Neural crest cell (in vitro differentiated cells): ENCODE data around the gene TIMP1. TPM values are rescaled to one million over a fixed set of nuclear protein-coding genes. Genes with fewer than 3 reads are reported as not detected.

Experiments used
- DNase-seq: peaks from one replicate; pipeline ENCODE4 v3.0.0; 2021; ENCODE audit warnings: low read depth, mixed read lengths, low spot score
- H3K27ac Mint-ChIP-seq: one replicate; pipeline ENCODE4 v1.8.0; 2021; ENCODE audit warnings: mild to moderate bottlenecking, mixed read lengths; ENCODE audit not compliant: unreplicated experiment
- H3K27me3 Mint-ChIP-seq: 2 replicates; pipeline ENCODE4 v1.8.0; 2021; ENCODE audit warnings: low read depth, mild to moderate bottlenecking, mixed read lengths
- H3K36me3 Mint-ChIP-seq: 2 replicates; pipeline ENCODE4 v1.8.0; 2021; ENCODE audit warnings: low read depth, mild to moderate bottlenecking, mixed read lengths
- H3K4me1 Mint-ChIP-seq: 2 replicates; pipeline ENCODE4 v1.8.0; 2021; ENCODE audit warnings: mixed read lengths
- H3K4me3 Mint-ChIP-seq: one replicate; pipeline ENCODE4 v1.8.0; 2021; ENCODE audit warnings: mild to moderate bottlenecking, mixed read lengths
- H3K9me3 Mint-ChIP-seq: 2 replicates; pipeline ENCODE4 v1.8.0; 2021; ENCODE audit warnings: mixed read lengths
- total RNA-seq: library from RNA; stranded (reverse); gene quantifications from 2 replicates; pipeline ENCODE4 v1.2.1, GENCODE V29; 2021
- TF ChIP-seq, protein P1 (sequence below): fragments of 200-600 bp; sonication (generic); conservative IDR thresholded peaks from 2 replicates; pipeline ENCODE4 v1.5.0; 2021; ENCODE audit warnings: antibody characterized with exemption, mild to moderate bottlenecking

The TIMP1 gene
- total RNA-seq, 1 donor from 2014 or later = 63.8 TPM

- Mint-ChIP-seq H3K4me3 (no peak overlapping the region), H3K9me3 (peaks cover 8% of the 10 kb centered on the region), H3K27me3 (no peaks in the 10 kb centered on the region), H3K27ac (no peak overlapping the region), H3K36me3 (no peaks in the 10 kb centered on the region), H3K4me1 (peaks cover 11% of the 10 kb centered on the region)
- no peak for DNase-seq
- TF ChIP-seq, protein P1, sequence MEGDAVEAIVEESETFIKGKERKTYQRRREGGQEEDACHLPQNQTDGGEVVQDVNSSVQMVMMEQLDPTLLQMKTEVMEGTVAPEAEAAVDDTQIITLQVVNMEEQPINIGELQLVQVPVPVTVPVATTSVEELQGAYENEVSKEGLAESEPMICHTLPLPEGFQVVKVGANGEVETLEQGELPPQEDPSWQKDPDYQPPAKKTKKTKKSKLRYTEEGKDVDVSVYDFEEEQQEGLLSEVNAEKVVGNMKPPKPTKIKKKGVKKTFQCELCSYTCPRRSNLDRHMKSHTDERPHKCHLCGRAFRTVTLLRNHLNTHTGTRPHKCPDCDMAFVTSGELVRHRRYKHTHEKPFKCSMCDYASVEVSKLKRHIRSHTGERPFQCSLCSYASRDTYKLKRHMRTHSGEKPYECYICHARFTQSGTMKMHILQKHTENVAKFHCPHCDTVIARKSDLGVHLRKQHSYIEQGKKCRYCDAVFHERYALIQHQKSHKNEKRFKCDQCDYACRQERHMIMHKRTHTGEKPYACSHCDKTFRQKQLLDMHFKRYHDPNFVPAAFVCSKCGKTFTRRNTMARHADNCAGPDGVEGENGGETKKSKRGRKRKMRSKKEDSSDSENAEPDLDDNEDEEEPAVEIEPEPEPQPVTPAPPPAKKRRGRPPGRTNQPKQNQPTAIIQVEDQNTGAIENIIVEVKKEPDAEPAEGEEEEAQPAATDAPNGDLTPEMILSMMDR = no peak
Observed at GRCh38 chrX:47610511-47610910, 28.3 kb downstream of the TIMP1 start.

DNA sequence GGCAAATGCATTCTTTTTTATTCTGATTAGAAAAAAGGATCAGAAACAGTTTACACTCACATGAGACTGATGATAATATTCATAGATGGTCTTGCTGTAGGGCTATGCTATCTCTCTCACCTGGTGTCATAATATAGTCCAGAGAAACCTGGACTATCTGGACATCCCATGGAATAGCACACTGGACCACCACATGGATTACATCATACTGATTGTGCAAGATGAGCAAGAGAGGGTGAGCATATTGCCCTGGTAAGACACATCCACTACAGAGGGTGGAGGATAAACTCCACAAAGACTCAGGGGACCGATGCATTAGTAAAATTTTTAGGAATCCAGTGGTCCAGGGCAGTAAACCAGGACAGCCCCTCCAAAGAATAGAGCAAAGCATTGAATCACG lies 29.3 kb downstream of the TIMP1 start:
- TF ChIP-seq, protein P1 = no peak
- Mint-ChIP-seq H3K27ac (no peak overlapping the region), H3K36me3 (no peaks in the 10 kb centered on the region), H3K9me3 (peaks cover 6% of the 10 kb centered on the region), H3K4me3 (no peak overlapping the region), H3K27me3 (no peaks in the 10 kb centered on the region), H3K4me1 (peaks cover 11% of the 10 kb centered on the region)
- DNase-seq = no peak

GRCh38 chrX:47611926-47612325 lies 29.7 kb downstream of the TIMP1 start:
- no peaks in the 10 kb centered on the region for H3K36me3 Mint-ChIP-seq
- peaks cover 6% of the 10 kb centered on the region for H3K9me3 Mint-ChIP-seq
- no peak for DNase-seq
- no peak overlapping the region for H3K27ac Mint-ChIP-seq
- peaks cover 11% of the 10 kb centered on the region for H3K4me1 Mint-ChIP-seq
- H3K4me3 Mint-ChIP-seq = no peak overlapping the region
- TF ChIP-seq, protein P1 = no peak
- peaks cover 2% of the 10 kb centered on the region for H3K27me3 Mint-ChIP-seq

DNA sequence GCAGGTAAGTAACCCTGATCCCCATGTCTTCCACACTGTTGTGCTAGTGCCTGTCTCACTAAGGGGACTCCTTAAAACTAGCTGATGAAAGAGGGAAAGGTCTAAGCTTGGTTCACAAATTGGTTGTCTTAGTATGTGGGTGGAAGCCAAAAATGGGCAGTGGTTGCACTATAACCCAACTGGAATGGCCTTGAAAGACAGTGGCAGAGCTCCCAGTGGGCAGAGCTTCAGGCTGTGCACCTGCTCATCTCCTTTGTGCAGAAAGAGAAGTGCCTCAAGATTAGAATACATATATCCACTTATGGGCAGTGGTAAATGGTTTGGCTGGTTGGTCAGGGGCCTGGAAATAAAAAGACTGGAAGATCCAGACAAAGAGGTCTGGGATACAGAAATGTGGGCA lies 30.2 kb downstream of the TIMP1 start:
- Mint-ChIP-seq H3K36me3 (no peaks in the 10 kb centered on the region), H3K4me3 (no peak overlapping the region), H3K27me3 (peaks cover 3% of the 10 kb centered on the region), H3K27ac (no peak overlapping the region), H3K4me1 (peaks cover 11% of the 10 kb centered on the region), H3K9me3 (peaks cover 6% of the 10 kb centered on the region)
- TF ChIP-seq, protein P1 = no peak
- no peak for DNase-seq

GRCh38 chrX:47613082-47613481 lies 30.8 kb downstream of the TIMP1 start:
- TF ChIP-seq, protein P1 = no peak
- Mint-ChIP-seq H3K4me3 (no peak overlapping the region), H3K9me3 (peaks cover 6% of the 10 kb centered on the region), H3K36me3 (no peaks in the 10 kb centered on the region), H3K27ac (peak overlapping the region; percentile 43), H3K4me1 (peaks cover 10% of the 10 kb centered on the region), H3K27me3 (peaks cover 10% of the 10 kb centered on the region)
- no peak for DNase-seq

DNA sequence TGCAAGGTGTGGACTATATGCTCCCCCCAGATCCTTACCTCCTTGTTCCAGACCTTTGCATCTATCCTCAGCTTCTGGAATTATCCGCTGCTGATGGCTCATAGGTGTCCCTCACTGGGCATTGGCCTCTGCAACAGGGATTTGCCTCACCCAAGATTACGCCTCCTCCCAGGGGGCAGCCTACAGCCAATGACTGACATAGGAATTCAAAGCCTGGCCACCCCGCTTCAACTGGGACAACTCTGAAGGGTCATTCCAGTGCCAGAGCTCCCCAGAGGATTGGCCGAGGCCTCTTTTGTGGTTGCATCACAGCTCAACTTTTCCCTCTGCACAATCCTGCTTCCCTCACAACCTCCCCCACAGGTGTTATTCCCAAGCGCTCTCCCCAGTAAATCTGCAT lies 32.4 kb downstream of the TIMP1 start:
- Mint-ChIP-seq H3K4me1 (no peaks in the 10 kb centered on the region), H3K27me3 (peaks cover 17% of the 10 kb centered on the region), H3K36me3 (no peaks in the 10 kb centered on the region), H3K27ac (no peak overlapping the region), H3K9me3 (peaks cover 6% of the 10 kb centered on the region), H3K4me3 (no peak overlapping the region)
- TF ChIP-seq, protein P1 = no peak
- no peak for DNase-seq
